GM19099 (cell line): ENCODE data around the gene TSSK3.

ENCODE experiments used
- POLR2A ChIP-seq: IDR thresholded peaks from 3 replicates; pipeline ENCODE4 v1.6.1; 2011; ENCODE audit warnings: low read depth; ENCODE audit not compliant: insufficient read length; ENCODE audit errors: extremely low read depth

TSSK3 gene

DNA sequence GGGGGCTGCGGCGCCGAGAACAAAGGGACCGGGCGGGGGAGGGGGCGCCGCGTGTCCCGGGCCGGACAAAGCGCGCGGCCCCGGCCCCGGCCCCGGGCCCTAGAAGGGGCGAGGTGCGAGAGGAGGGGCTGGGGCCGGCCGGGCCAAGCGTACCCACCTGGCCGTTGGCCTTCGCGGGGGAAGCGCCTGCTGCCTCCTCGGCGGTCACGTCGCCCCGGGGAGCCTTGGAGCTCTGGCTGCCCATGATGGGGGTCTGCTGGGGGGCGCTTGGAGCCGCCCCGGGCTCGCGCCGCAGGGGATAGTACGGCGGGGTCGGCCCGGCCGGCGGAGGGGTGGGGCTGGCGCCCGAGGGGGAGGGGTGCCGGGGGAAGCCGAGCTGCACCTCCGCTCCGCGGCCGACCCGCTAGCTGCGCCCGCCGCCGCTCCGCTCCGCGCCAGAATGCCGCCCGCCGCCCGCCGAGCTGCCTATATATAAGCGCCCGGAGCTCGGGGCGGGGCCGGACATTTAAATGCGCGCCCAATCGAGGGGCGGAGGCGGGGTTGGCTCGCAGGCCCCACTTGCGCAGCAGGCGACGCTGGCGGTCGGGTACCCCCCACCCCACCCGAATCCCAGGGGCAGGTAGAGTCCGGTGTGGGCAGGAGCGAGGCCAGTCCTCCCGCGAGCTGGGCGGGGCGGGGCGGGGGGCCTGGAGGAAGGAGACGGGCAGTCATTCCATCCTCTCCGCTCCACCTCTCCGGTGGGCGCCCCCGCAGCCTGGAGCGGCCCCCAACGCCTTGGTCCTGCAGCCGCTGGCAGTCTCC lies 26.3 kb upstream of the TSSK3 start, which contains the start of gene MARCKSL1:
TSS of gene MARCKSL1 (minus strand) at position 444 of the 801 bp plus-strand sequence. CDS start at position 244, 200 bp downstream.
- TF ChIP-seq POLR2A: peak; percentile 99

DNA sequence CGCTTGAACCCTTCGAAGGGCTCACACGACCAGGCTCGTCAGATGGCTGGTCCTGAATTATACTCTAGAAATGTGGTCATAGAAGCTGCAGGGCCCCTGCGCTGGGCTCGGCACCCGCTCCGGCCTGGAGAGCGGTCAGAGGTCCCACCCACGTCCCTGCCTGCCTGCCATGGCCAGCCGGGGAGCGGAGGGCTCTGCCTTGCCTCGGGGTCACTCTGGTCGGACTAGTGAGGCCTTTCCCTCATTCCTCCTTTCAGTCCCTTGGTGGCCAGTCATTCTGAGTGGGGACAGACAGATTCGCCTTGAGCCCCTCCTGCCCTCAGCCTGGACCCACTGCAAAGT lies 25.8 kb upstream of the TSSK3 start:
- no peak for TF ChIP-seq POLR2A

GRCh38 chr1:32336963-32337675 lies 25.2 kb upstream of the TSSK3 start:
- peak; percentile 34 for TF ChIP-seq POLR2A

DNA sequence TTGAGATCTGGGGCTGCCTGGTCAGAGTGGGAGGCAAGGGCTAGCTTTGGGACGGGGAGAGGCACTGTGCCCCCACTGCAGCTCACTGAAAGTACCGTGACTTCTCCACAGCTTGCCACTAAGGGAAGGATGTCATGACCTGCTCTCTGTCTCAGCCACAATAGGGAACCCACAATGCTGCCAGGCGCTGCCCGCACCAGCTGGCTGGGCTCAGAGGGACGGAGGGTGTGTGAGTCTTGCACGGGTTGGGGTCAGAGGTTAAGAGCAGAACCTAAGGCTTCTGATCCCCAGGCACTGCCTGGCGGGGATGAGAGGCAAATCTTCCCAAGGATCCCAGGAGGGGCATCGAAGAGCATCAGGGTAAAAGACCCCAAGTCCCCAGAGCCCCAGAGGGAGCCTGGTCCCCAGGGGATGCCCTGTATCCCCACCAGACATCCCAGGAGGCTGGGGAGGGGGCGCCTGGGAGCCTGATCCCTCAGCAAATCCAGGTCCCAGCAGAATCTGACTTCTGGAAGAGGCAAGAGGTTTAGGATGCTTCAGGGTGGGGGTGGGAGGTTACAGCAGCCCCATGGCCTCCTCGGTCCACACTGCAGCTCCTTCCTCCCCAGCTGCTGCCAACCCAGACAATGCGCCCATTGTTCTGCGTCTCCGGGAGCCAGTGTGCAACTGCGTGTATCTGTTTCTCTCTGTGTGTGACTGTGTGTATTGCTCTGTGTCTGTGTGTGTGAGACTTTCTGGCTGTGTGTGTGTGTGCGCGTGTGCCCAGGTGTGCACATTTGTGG lies 24.3 kb upstream of the TSSK3 start:
- no peak for TF ChIP-seq POLR2A

DNA sequence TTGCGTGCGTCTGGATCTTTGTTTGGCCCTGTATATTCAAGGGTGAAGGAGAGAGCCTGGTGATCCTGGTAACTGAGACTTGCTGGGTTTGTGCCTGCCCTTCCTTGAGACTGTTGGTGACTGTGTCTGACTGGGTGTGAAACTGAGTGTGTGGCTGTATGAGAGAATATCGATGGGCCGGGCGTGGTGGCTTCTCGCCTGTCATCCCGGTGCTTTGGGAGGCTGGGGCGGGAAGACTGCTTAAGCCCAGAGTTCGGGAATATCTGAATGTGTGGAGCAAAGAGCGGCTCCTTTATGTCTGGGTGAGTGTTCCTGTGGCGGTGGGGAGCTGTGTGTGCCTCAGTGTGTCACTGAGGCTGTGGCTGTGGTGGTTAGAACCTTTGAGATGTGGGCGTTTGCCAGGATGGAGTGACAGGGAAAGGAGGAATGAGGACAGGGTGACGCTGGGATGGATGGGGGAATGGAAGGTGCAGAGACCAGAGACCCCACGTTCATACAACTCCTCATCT lies 23.6 kb upstream of the TSSK3 start:
- TF ChIP-seq POLR2A: no peak

DNA sequence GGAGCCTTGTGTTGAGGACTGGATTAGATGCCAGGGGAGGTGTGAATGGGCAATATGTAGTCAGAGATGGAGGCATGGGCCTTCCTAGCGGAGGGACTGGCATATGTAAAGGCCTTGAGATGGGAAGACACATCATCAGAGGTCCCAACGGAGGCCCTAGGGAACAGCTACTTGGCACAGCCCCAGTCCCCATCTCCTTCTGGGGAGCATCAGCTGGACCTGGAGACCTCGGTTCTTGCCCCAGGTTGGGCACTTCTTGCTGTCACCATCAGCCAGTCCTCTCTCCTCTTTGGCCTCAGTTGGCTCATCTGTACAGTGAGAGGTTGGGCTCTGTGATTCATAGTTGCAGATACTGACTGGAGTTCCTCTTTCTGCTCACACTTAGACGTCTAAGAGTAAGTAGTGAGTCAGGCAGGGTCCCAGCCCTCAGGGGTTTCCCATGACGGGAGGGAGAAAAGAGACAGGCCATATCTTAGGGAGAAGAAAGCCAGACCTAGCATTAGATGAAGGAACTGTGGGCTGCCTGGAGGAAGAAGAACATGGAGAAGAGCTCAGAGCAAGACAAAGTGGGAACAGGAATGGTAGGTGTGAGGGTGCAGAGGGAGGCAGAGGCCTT lies 22.9 kb upstream of the TSSK3 start:
- no peak for TF ChIP-seq POLR2A

GRCh38 chr1:32341186-32341757 lies 21.1 kb upstream of the TSSK3 start:
- no peak for TF ChIP-seq POLR2A

DNA sequence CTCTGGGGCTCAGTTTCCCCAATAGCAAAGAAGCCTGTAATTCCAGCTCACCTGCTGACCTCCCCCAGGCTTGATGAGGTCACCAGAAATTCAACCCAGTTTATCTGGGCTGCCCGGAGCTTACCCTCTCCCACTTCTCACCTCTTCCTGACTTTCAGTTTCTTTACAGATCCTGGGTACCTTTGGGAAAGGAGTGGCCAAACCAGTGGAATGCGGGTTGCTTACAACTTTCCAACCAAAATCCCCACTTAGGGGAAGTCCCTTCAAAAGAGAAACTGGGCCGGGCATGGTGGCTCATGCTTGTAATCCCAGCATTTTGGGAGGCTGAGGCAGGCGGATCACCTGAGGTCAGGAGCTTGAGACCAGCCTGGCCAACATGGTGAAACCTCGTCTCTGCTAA lies 20.4 kb upstream of the TSSK3 start:
- TF ChIP-seq POLR2A: no peak

GRCh38 chr1:32342704-32343103 lies 19.6 kb upstream of the TSSK3 start:
- TF ChIP-seq POLR2A: no peak

DNA sequence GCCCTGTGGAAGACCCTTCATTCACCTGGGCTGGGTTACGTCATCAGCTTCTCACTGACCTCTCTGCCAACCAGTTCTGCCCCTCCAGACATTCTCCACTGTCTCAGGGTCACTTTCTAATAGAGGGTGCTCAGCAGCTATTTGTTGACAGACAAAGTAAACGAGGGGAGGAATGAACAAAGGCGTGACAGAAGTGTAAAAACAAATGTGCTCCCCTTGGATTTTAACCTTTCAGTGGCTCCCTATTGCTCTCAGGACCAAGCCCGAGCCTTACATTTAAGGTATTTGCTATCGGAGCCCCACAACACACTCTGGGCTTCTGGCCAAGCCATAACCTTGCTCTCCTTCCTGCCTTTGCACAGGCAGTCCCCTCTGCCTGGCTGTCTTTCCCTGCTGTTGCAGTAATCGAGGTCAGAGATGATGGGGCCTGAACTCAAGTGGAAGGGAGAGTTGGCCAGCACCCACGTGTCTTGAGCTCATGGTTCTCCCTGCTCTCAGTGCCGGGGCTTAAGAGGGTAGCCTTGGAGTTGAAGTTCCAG lies 17.0 kb upstream of the TSSK3 start:
- TF ChIP-seq POLR2A: no peak

DNA sequence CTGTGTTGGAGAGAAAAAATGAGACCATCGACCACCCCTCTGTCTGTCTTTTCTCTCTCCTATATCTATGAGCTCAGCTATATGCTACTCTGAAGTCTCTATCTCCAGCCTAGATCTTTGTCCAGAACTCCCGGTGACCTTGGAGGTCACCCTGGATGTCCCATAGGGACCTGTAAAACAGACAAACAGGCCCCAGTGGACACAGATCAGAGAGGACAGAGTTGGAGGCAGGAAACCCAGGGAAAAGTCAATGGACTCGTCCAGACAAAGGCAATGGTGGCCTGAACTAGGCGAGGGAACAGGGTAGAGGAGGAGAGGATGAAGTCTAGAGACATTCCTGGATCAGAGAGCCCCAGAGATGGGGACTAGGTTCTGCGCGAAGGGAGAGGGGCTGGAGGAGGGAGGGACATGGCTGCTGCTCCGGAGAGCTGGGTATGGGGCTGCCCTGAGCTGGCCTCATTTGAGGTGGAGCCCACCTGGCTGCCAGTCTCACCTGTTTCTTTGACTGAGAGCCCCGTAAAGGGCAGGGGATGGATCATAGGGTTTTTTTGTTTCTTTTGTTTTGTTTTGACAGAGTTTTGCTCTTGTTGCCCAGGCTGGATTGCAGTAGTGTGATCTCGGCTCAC lies 15.7 kb upstream of the TSSK3 start:
- no peak for TF ChIP-seq POLR2A

DNA sequence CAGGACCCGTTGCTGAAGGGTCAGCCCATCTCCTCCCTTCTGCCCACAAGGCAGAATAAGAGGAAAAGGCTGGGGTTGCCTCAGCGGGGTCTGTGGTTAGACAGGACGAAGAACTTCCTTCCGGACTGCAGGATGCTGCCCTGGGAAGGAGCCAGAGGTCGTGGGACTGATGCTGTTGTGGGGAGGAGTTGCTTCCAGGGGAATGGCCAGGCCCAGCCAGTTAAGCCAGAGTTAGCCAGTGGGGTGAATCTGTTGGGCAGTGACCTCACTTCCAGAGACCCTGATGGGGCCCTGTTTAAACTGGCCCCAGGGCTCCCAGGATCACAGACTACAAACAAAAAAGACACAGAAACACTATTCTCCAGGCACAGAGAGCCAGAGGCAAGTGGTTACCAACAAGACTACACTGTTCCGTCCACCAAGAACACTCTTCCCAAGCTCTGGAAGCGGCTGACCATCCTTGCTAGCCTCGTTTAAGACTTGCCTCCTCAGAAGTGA lies 13.1 kb upstream of the TSSK3 start:
- TF ChIP-seq POLR2A: no peak

GRCh38 chr1:32350785-32351398 lies 11.4 kb upstream of the TSSK3 start:
- no peak for TF ChIP-seq POLR2A

DNA sequence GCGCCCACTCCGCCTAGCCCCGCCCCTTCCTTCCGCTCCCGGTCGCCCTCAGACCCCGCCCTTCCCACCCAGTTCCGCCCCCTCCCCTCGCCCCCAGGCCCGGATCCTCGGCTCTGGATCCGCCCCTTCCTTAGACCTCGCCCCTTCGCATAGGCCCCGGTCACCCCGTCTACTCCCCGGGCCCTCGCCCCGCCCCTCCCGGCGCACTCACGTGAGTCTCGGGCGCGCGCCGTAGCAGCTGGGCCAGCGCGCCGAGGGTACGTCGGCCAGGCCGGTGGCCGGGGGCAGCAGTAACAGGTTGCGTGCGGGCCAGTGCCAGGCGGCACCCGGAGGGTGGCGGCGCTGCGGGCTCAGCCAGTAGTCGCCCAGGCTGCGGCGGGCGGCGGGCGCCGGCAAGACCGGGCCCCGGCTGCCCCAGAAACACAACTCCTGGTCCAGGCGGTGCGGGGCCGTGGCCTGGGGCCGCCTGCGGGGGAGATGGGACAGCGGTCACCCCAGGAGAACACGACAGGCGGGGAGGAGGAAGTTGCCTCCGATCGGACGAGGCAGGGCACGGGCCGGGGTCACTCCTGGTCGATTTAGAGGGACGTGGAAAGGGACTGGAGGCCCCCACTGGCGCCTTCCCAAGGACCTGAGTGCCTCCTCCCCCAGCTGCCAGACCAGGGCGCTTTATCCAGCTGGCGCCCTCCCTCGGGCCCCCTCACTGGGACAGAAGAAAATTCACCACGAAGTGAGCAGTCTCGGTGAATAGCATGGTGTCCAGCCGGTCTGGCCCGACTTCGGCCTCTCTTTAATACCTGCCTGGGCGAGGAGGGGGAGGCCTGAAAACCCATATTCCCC lies 10.7 kb upstream of the TSSK3 start:
- peak; percentile 80 for TF ChIP-seq POLR2A
